Breast epithelium (tissue), 3 donors: Measurements from ENCODE around the gene SOWAHB.

Experiments
- CTCF ChIP-seq, 3 donors: fragments of 450-650 bp; IDR thresholded peaks; one replicate each; pipeline ENCODE4 v1.5.1; 2016 to 2017; ENCODE audit warnings: antibody characterized with exemption in 3 of 3, mild to moderate bottlenecking in 3 of 3, moderate library complexity in 3 of 3
- POLR2AphosphoS5 ChIP-seq, 3 donors: sonication (generic); formaldehyde crosslinking; IDR thresholded peaks; one replicate each; pipeline ENCODE4 v1.6.1; 2017; ENCODE audit warnings: antibody characterized with exemption in 3 of 3

GRCh38 chr4:76902233-76902890, 4.4 kb upstream of the SOWAHB start:
- no peak for TF ChIP-seq CTCF (IDR thresholded peaks at IDR 0.05)
- no peak for TF ChIP-seq POLR2AphosphoS5 (IDR thresholded peaks at IDR 0.05)
